Fibroblast of peridontal ligament (primary cell): ENCODE results near the gene MMAB.

ENCODE experiments used
- DNase-seq: peaks from one replicate; pipeline ENCODE4 v3.0.0-alpha.2; 2010; ENCODE audit errors: extremely low read depth

The MMAB gene

GRCh38 chr12:109573029-109573913 is at the start of gene MMAB, which contains the start of gene MVK:
Gene MMAB, minus strand, starts transcription at chr12:109573504. Its CDS starts 24 bp downstream, at chr12:109573480.
Gene MVK, plus strand, starts transcription at chr12:109573794. Its CDS starts 1,029 bp downstream, at chr12:109574823.
- peak; percentile 99 for DNase-seq

- DNase-seq: no peak
Observed at GRCh38 chr12:109621901-109622364, 48.6 kb upstream of the MMAB start.

- peak; percentile 74 for DNase-seq
Observed at GRCh38 chr12:109621211-109621694, 47.9 kb upstream of the MMAB start.

GRCh38 chr12:109619002-109619604 is 45.8 kb upstream of the MMAB start:
- DNase-seq: no peak

- DNase-seq: no peak
Observed at GRCh38 chr12:109618082-109618481, 44.8 kb upstream of the MMAB start.

- DNase-seq: no peak
Observed at GRCh38 chr12:109617491-109617890, 44.2 kb upstream of the MMAB start.

- DNase-seq: no peak
Observed at GRCh38 chr12:109615556-109616229, 42.4 kb upstream of the MMAB start.

GRCh38 chr12:109613649-109614455 is 40.5 kb upstream of the MMAB start:
- DNase-seq: no peak

- DNase-seq: peak; percentile 5
Observed at GRCh38 chr12:109612975-109613502, 39.7 kb upstream of the MMAB start.

- no peak for DNase-seq
Observed at GRCh38 chr12:109612003-109612402, 38.7 kb upstream of the MMAB start.

GRCh38 chr12:109611223-109611622 is 37.9 kb upstream of the MMAB start:
- DNase-seq: no peak

- DNase-seq: no peak
Observed at GRCh38 chr12:109610523-109610922, 37.2 kb upstream of the MMAB start.

- no peak for DNase-seq
Observed at GRCh38 chr12:109609342-109609741, 36.0 kb upstream of the MMAB start.

GRCh38 chr12:109608793-109609192 is 35.5 kb upstream of the MMAB start:
- no peak for DNase-seq

- DNase-seq: no peak
Observed at GRCh38 chr12:109608270-109608669, 35.0 kb upstream of the MMAB start.

- DNase-seq: no peak
Observed at GRCh38 chr12:109607618-109608017, 34.3 kb upstream of the MMAB start.

- no peak for DNase-seq
Observed at GRCh38 chr12:109606320-109607028, 33.2 kb upstream of the MMAB start.

- no peak for DNase-seq
Observed at GRCh38 chr12:109605599-109606228, 32.4 kb upstream of the MMAB start.

GRCh38 chr12:109605016-109605415 is 31.7 kb upstream of the MMAB start:
- DNase-seq: no peak

GRCh38 chr12:109604132-109604585 is 30.9 kb upstream of the MMAB start:
- DNase-seq: no peak
